NCI-H1694 treated with DMSO at 0.1 percent for 48 hours (cell line): ENCODE measurements around the gene TMTC2.

ENCODE experiments used
- DNase-seq: peaks from one replicate; lab custom pipeline; 2025; lab: John Stamatoyannopoulos, UW

TMTC2 gene

DNA sequence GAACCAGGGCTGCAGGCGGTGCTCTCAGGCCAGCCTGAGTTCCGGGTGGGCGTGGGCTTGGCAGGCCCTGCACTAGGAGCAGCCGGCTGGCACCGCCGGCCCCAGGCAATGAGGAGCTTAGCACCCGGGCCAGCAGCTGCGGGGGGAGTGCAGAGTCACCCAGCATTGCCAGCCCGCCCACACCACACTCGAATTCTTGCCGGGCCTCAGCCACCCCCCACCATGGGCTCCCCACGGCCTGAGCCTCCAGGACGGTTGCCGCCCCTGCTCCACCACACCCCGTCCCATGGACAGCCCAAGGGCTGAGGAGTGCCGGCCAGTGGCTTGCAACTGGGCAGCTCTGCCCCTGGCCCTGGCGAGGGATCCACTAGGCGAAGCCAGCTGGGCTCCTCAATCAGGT lies 453.4 kb downstream of the TMTC2 start:
- no peak for DNase-seq

DNA sequence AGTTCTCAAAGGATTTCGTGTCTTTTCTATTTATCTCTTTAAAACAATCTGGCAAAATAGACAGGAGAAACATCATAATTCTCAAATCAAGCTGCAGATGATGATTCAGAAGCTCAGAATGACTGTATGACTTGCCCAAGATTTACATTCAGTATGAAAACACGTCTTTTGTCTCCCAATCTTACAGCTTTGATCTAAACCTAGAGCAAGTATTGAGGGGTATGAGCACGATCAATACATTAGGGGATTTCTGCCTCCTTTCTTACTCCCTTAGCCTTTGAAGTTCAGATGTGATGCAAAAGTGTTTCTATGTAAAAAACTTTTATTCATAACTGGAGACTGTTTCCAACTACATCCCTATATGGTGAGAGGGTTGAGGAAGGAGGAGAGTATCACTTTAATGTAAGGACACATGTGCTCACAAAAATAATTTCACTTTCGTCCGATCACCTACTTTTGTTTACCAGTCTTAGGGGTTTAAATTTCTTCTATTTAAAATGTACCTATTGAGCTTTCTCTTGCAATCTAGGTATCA lies 454.8 kb downstream of the TMTC2 start:
- no peak for DNase-seq

DNA sequence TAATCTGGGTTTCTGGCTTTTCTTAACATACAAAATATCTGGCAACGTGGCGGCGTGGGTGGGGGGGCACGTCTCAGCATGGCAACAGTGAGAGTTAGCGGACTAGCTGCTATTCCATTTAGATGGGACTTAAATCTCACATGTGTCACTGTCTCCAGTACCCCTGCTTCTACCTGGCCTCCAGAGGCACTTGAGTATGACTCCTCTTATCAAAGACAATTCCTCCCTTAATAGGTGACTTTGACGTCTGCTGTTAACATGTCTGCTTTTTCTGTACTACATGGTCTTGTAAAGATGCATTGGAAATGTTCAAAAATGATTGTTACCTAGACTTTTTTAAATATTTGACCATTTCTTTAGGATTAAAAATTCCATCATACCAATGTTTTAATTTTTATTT lies 456.2 kb downstream of the TMTC2 start:
- no peak for DNase-seq

DNA sequence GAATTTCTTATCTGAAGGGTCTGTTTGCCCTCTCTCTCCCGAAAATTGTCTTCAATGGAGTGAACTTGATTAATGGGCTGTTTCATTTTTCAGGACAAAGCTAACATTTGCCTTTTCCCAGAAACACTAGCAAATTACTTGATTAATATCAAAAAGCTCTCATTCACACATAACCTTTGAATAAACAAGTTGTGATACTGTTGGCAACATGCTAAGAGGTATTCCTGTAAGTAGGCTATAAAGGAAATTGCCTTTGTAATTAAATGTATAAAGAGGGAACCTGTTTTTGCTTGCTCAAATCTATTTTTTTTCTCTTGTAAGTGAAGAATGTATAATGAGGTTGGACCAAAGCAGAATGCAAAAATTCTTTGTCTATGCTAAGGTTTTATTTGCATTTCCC lies 457.2 kb downstream of the TMTC2 start:
- DNase-seq, result no peak

DNA sequence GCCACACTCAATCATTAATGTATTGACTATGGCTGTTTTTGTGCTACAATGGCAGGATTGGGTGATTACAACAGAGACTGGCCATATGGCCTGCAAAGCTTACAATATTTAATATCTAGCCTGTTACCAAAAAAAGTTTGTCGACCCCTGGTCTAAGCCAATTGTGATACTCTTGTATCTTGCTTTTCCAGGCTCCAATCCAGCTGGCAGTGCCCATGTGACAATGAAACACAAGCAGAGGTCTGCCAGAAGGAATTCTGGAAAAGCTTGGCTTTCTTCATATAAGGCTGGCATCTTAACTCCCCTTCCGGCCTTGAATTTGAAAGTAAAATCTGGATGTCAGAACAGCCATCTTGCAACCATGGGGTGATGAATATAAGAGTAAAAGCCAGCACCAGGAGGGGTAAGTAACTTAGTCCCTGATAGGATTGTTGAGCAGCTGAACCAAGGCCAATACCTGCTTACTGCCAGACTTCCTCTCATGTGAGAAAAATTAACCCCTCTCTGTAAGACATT lies 458.7 kb downstream of the TMTC2 start:
- DNase-seq, result no peak

DNA sequence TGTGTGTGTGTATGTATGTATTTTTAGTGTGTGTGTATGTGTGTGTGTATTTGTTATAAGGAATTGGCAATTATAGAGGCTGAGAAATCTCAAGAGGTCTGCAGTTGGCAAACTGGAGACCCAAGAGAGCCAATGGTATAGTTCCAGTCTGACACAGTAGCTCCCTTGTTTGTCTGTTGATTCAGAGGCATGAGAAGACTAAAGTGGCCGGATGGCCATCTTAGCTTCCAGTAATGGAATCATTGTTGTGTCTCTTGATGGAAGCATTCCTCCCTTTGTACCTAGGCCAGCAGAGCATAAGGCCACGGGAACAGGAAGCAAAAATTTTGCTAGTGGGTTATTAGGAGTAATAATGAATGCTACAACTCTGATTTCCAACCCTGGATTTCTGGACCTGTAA lies 460.6 kb downstream of the TMTC2 start:
- DNase-seq, result no peak

DNA sequence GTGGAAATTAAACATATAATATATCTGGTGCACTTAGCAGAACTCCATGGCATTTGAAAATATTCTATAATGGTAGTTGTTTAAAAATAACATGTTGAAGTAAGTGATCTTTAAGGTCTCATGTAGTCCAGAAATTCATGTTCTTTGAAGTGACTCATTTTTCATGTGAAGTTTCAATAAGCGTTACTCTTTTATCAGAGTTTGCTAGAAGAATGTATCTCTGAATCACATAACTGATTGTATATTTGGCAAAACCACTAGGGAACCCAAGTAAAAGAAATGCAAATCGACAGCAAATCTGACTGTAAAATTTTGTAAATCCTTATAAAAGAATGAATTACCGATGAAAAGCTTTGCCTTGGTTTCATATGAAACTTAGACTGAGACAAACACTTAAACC lies 463.3 kb downstream of the TMTC2 start:
- no peak for DNase-seq

DNA sequence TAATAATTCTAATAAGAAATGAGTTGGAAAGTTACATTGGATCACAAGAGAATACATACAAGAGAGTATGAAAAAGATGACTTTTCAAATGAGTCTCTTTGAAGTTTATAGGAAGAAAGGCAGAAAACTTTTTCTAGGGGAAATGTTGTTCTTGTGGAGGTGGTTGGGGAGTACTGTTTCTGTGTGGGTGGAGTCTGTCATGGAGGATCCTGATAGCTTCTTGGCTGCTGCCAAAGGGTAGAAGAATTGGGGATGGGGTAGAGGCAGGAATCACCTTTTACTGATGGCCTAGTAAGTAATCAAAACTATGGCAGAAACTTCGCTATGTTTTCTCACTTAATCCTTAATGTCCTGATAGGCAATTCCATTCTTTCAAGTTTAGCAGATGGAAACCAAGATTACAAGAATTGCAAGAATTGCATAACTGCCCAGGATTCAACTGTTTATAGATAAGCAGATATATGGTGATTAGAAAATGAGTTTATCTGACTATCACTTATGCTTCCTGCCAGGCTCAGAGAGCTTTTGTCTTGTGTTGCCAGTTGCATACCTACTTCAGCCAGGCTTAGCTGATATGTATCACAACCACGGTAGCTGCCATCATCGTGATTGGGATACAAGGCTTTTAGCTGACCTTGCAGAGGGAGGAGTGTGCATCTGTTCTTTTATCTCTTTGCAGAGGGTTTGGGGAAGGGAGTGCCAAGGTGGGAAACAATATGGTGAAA lies 463.9 kb downstream of the TMTC2 start:
- DNase-seq, result no peak

DNA sequence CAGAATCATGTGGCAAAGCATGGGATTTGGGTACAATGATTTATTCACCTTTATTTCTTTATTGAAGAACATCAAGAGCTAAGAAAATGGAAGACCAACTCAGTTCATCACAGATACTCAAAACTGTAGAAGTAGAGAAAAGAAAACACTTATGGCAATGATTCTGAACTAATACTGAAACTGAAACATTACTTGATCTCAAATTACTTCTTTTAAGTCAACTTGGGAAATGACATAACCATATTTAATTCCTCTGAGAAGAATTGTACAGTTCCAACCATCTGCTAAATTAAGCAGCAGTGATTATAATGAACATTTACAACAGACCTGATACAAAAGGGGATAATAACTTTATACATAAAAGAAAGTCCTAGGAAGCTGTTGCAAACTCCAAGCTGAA lies 466.5 kb downstream of the TMTC2 start:
- no peak for DNase-seq

DNA sequence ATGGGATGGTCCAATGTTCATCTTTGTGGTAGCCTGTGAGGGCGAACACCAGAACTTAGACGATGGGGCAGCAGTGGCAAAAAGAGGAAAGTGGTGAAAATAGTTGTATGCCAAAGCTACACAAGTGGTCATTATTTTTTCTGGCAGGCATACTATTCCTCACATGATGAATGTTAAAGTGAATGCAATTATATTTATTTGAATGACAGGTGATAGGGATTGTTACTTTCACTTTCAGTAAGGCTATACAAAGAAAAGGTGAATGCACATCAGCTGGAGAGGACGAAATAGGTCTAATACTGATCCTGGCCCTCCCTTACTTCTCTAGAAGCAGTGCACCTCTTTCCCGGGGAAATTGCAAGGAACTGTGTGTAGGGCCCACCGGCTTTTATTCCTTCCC lies 470.1 kb downstream of the TMTC2 start:
- DNase-seq, result no peak

DNA sequence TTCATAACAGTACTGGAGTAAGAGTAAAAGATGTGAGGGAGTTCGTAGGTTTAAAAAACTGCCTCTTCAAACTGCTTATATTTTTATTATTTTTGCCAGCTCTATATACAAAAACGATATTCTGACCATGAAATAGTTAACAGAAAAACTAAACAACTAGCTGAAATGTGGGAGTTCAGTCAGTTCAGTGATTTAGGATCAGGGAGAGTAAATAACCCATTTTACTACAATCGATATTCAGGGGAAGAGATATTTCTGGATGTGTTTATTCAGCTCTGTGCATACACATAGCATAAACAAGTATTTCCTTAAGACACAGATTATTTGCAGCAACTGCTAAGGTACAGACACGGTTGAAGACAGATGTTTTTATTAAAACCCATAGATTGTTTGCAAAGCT lies 470.9 kb downstream of the TMTC2 start:
- no peak for DNase-seq

DNA sequence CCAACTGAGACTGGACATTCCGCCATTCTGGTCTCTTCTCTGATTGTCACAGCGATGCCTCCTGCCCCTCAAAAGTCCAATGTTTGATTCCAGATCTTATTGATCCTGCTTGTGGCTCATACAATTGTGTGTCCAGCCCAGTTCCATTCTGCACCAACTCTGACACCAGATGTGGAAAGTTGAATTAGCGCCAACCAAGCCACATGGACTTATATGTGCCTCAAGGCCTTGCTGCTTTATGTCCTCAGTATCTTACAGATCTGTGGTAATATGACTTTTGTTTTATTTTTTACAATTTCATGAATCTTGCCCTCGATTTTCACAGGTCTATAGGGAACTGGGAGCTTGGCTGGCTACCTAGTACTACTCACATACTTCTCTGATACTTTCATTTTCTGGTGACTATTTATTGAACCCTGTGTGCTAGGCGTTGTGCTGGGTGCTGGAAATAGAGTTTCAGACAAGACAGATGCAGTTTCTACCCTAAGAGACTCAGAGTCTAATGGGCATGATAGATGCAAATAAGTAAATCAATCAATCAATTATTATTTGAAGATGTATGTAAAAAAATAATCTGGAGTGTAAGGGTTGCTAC lies 472.0 kb downstream of the TMTC2 start:
- no peak for DNase-seq

DNA sequence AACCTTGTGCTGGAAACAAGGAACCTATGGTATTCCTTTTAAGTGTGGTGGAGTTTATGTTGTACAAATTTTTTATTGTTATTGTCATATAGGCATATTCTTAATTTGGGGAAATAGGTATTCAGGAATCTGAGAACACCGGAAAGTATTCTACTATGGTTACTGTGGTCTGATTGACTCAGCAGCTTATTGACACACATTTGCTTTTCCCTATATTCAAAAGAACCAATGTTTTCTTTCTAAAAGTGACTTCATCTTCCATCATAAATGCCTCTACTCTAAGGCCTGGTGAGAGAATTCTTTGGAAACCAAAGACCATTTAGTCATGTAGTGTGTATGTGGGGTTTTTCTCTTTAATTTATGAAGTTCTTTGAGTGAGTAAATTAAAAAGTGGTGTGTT lies 474.8 kb downstream of the TMTC2 start:
- no peak for DNase-seq

DNA sequence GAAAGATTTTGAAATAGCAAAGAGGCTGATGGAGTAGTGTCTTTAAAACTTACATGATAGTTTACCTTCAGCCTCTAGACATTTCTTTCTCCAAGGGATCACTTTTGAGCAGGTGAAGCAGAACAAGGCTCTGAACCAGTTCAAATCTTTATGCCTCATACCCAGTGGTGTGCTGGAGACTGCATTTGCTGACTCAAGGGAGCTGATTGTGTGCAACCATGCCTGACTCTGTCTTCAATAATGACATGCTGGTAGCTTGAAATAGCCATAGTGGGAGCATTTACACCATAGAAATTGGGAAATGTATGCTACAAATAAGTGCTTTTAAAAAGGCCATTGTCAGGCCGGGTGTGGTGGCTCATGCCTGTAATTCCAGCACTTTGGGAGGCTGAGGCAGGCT lies 482.0 kb downstream of the TMTC2 start:
- no peak for DNase-seq

DNA sequence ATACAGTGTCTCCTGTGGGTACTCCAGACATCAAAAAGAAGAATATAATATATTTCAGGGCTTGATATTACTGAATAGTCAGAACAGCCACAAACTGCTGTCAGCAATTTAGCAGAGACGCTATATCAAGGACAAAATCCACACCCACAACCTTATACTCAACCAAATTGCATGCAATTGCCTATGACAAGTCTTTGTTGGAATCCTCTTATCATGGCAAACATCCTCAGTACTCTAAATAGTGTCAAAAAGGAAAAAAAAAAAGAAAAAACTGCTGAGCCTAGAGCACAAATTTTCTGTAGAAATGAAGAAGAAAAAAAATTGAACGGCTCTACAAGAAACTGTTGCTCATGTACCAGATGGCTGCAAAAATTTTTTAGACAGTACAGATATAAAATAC lies 485.7 kb downstream of the TMTC2 start:
- DNase-seq, result no peak

DNA sequence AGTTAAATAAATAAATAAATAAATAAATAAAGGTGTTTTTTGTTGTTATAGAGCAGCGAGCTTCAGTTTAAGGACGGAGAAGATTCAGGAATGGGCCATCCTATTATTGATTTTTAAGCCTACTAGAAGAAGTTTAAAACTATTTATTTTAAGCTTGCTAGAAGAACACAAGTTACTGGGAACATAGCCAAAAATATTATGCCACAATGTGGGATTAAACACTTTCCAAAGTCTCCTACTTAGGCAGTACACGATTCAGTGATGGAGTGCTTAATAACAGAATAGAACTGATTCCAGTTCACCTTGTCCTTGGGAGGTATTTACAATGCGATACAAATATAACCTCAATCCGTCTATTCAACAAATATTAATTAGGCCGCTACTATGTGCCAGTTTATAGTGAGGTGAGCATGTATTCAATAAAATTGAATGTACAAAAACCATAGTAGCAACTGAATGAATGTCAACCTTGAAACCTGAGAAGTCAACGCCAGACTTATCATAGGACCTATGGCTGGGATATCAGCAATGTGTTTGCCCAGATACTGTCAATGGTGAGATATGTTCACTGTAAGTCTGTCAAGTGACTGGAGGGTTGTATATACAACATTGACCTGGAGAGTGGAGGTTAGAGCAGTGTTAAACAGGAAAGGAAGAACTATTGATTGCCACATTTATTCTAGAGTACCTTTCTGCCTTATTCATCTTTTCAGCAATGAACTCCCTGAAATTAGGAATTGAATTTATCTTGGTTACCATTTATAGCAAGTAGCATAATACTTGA lies 486.4 kb downstream of the TMTC2 start:
- no peak for DNase-seq

DNA sequence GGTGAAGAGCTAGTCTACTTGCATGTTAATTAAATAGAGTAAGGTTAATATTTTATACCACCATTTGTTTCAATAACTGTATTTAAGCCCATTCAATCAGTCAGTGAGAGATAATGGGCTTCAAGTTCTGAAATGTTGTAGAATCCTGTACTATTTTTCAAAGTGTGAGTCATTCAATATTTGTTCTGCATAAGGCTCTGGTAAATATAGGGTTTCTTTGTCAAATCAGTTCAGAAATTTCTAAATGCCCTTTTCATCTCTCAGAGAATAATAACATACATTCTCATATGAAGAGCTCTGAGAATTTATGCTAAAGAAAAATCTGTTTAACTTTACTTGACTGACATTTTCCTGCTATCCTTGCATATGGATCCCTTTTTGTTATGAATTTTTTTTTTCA lies 493.3 kb downstream of the TMTC2 start:
- DNase-seq, result no peak

DNA sequence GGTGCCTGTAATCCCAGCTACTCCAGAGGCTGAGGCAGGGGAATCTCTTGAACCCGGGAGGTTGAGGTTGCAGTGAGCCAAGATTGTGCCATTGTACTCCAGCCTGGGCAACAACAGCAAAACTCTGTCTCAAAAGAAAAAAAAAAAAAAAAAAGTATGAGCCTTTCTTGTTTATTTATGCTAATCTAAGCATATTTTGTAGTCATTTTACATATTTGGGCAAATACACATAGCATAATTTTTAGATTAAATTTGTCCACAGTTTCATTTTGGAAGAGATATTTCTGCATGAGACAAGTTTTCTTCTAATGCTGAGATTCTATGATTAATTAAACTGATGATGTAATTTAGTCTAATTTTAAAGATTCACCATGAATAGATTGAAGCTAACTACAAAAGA lies 494.4 kb downstream of the TMTC2 start:
- DNase-seq, result no peak

DNA sequence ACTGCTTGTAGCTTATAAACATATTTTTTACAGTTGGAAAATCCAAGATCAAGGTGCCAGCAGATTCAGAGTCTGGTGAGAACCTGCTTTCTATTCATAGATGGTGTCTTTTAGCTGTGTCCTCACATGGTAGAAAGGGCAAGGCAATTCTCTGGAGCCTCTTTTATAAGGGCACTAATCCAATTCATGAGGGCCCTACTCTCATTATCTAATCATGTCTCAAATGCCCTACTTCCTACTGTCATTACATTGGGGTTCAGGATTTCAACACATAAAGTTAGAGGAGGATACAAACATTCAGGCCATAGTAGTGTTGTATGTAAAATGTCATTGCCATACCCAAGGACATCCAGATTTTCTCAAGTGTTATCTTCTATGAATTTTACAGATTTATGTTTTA lies 496.4 kb downstream of the TMTC2 start:
- DNase-seq, result no peak
